Activated naive CD4-positive, alpha-beta T cell treated with anti-CD3 and anti-CD28 coated beads, Interleukin-2, amount 50 U/mL, for 24 hours (primary cell): Measurements from ENCODE around the gene ISG20.

ENCODE experiments used
- H3K27ac Mint-ChIP-seq: one replicate; pipeline ENCODE4 v1.8.0; 2021; ENCODE audit warnings: mild to moderate bottlenecking, mixed read lengths
- H3K27me3 Mint-ChIP-seq: one replicate; pipeline ENCODE4 v1.8.0; 2021; ENCODE audit warnings: mixed read lengths
- H3K36me3 Mint-ChIP-seq: one replicate; pipeline ENCODE4 v1.8.0; 2021; ENCODE audit warnings: mixed read lengths
- H3K4me1 Mint-ChIP-seq: one replicate; pipeline ENCODE4 v1.8.0; 2021; ENCODE audit warnings: mixed read lengths
- H3K4me3 Mint-ChIP-seq: one replicate; pipeline ENCODE4 v1.8.0; 2021; ENCODE audit warnings: mild to moderate bottlenecking, mixed read lengths
- H3K9me3 Mint-ChIP-seq: one replicate; pipeline ENCODE4 v1.8.0; 2021; ENCODE audit warnings: mixed read lengths

Gene ISG20

GRCh38 chr15:88653200-88654064 lies 14.6 kb downstream of the ISG20 start:
- Mint-ChIP-seq H3K4me1 (peaks cover 85% of the 10 kb centered on the region), H3K4me3 (peak overlapping the region; percentile 57), H3K27me3 (no peaks in the 10 kb centered on the region), H3K36me3 (peaks cover 3% of the 10 kb centered on the region), H3K27ac (peak overlapping the region; percentile 96), H3K9me3 (no peaks in the 10 kb centered on the region)

DNA sequence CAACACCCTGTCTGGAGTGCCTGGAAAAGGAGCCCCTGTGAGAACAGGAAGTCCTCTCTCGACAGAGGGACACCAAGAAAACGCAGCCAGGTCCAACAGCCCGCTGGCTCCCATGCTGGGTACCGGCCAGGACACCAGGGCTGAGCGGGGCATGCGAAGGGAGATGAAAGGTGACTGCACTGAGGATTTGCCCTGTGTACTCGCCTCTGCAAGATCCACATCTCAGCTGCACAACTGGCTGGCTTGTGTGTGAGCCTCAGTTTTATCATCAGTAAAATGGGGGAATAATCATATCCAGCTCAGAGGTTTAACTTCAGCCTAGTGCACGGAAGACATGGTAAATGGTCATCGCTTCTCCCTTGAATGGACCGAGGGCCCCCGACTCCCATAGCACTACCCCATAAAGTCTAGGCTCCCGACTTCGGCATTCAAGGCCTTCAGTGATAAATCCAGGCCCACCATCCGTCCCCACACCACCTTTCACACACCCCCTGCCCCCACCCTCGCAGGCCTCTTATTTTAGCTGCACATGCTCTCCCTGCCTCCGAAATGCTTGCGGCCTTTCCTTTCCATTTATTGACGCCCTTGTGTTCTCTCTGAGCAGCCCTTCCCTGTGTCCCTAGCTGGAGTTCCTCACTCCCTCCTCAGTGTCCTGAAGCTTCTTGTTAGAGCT lies 15.8 kb downstream of the ISG20 start:
- no peaks in the 10 kb centered on the region for H3K9me3 Mint-ChIP-seq
- no peaks in the 10 kb centered on the region for H3K27me3 Mint-ChIP-seq
- no peak overlapping the region for H3K27ac Mint-ChIP-seq
- H3K36me3 Mint-ChIP-seq, result no peaks in the 10 kb centered on the region
- no peak overlapping the region for H3K4me3 Mint-ChIP-seq
- peaks cover 83% of the 10 kb centered on the region for H3K4me1 Mint-ChIP-seq

DNA sequence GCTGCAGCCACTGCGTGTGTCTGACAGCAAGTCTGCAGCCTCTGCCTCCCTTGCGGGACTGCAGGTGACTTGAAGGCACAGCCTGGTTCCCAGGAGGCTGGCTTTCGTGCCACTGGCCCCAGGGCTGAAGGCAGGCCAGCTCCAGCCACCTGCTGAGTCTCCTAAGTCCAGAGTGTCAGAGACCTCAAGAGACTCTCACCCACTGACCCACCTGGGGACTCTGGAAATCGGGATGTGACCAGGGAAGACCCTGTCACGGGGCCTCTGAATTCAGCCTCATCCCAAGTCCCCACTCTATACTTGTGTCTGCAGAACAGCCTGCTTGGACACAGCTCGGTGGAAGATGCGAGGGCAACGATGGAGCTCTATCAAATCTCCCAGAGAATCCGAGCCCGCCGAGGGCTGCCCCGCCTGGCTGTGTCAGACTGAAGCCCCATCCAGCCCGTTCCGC lies 16.3 kb downstream of the ISG20 start:
- Mint-ChIP-seq H3K27me3 (no peaks in the 10 kb centered on the region), H3K36me3 (no peaks in the 10 kb centered on the region), H3K27ac (no peak overlapping the region), H3K4me1 (peaks cover 83% of the 10 kb centered on the region), H3K9me3 (no peaks in the 10 kb centered on the region), H3K4me3 (no peak overlapping the region)

DNA sequence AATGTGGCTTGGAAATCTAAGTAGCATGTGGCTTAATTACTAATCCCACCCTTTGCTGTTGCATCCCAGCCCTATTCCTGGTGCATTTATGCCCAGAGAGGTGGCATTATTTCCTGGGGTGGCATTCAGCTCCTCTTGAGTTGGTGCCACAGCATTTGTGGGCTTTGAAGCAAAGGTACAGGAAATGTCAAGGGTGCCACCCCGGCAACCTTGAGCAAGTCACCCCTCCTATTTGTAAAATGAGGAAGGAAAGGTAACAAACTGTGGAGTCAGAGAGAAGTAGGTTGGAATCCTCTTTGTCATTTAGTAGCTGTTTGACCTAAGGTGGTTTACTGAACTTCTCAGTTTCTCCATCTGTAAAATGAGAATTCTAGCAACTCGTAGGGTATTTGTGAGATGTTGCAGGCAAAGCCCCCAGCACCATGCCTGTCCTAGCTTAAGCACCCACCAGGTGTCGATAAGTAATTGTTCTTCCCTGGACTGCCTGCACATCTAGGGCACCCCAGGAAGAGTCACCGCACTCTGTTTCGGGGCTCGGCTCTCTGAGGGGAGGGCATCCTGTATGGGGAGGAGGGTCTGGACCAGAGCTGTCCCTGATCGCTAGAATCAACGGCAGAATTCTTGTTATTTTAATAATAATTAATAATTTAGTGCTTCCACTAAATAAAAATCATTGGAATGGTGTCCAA lies 17.1 kb downstream of the ISG20 start:
- peaks cover 83% of the 10 kb centered on the region for H3K4me1 Mint-ChIP-seq
- peak overlapping the region; percentile 55 for H3K27ac Mint-ChIP-seq
- H3K4me3 Mint-ChIP-seq, result peak overlapping the region; percentile 30

GRCh38 chr15:88656760-88657221 lies 18.0 kb downstream of the ISG20 start:
- no peaks in the 10 kb centered on the region for H3K36me3 Mint-ChIP-seq
- H3K4me1 Mint-ChIP-seq, result peaks cover 81% of the 10 kb centered on the region
- no peaks in the 10 kb centered on the region for H3K9me3 Mint-ChIP-seq
- no peak overlapping the region for H3K27ac Mint-ChIP-seq
- no peak overlapping the region for H3K4me3 Mint-ChIP-seq
- no peaks in the 10 kb centered on the region for H3K27me3 Mint-ChIP-seq

More for the DNA sequence above, 17.1 kb downstream of the ISG20 start:
- Mint-ChIP-seq H3K9me3 (no peaks in the 10 kb centered on the region), H3K36me3 (no peaks in the 10 kb centered on the region), H3K27me3 (no peaks in the 10 kb centered on the region)

GRCh38 chr15:88657326-88658069 lies 18.7 kb downstream of the ISG20 start:
- no peaks in the 10 kb centered on the region for H3K27me3 Mint-ChIP-seq
- no peaks in the 10 kb centered on the region for H3K9me3 Mint-ChIP-seq
- no peaks in the 10 kb centered on the region for H3K36me3 Mint-ChIP-seq
- H3K4me1 Mint-ChIP-seq, result peaks cover 79% of the 10 kb centered on the region
- H3K4me3 Mint-ChIP-seq, result no peak overlapping the region
- peak overlapping the region; percentile 82 for H3K27ac Mint-ChIP-seq

DNA sequence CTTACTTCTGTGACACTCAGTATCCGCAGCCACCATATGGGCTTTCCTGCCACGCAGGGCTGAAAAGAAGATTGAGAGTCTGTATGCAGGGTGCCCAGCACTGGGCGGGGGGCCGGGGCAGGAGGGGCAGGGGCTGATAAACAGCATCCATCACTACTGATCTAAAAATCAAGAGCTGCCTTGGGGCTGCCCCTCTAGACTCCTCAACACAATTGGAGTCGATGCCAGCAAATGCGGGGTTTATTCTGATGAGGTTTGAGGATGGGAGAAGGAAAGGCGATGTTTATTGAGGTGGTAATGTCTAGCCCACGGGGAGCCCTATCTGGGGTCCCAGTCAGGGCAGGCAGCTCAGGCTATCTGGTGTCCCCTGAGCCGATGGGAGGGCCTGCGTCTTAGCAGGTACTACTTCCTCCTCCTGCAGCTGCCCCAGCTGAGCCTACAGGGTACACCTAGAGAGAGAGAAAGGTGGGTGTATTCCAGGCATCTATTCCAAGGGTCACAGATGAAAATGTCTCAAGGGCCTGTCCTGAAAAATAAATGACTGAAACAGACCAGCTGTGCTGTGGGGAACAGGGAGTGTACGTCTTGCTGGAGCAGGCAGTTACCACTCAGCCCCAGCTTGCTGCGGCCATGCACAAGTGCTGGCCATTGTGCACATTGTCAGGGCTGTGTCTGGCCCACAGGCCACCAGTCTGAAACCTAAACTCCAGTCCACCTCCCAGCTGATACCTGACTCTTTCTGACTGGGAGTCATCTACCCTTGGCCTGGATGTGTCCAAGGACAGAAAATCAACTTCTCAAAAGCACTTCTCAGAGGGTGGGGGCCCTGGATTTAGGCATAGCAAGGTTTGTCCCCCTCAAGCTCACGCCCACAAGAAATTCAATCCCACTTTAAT lies 19.5 kb downstream of the ISG20 start:
- Mint-ChIP-seq H3K4me3 (peak overlapping the region; percentile 39), H3K36me3 (no peaks in the 10 kb centered on the region), H3K4me1 (peaks cover 75% of the 10 kb centered on the region)

DNA sequence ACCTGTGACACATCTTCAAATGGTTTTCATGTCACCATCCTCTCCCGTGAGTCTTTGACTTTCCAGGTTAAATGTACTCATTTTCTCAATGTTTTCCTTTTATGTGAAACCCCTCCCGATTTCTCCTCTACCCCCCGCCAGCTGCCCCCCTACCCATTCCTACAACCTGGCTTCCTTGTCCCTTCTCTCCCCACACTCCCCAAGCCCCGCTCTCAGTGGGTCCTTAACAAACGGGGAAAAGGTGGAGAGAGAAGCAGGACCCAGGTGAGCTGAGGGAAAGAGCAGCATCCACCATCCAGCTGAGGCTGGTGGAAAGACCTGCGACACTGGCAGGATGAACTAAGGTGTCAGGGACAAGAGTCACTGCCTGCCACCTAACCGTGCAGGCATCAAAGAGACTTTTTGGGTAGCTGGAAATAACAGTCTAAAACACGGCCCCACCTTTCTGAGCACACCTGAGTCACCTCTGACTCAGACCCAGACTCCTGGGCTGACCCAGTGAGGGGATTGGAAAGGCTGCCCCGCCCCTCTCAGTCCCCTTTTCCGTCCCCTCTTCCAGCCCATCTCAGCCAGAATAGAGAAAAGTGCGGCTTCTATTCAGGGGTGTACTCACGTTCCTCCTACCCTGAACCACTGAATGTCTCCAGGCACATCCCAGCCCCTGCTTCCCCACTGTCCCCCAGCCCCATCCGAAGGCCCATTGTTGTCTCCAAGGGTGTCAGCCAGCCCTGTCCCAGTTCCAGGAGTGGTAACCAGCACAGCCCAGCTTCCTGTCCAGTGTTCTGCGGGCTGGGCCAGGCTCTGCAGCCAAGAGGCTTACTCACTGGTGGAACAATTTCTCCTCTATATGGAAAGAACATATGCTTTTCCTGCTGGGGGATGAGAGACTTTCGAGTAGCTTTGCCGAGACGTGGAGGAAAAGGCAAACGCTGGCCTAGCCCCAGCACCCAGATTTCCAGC lies 20.4 kb downstream of the ISG20 start:
- Mint-ChIP-seq H3K27me3 (no peaks in the 10 kb centered on the region), H3K4me3 (no peak overlapping the region), H3K9me3 (no peaks in the 10 kb centered on the region), H3K36me3 (no peaks in the 10 kb centered on the region), H3K4me1 (peaks cover 76% of the 10 kb centered on the region), H3K27ac (peak overlapping the region; percentile 66)

More for the DNA sequence above, 19.5 kb downstream of the ISG20 start:
- no peaks in the 10 kb centered on the region for H3K27me3 Mint-ChIP-seq
- no peaks in the 10 kb centered on the region for H3K9me3 Mint-ChIP-seq
- peak overlapping the region; percentile 5 for H3K27ac Mint-ChIP-seq

GRCh38 chr15:88661041-88661700 lies 22.4 kb downstream of the ISG20 start:
- no peaks in the 10 kb centered on the region for H3K9me3 Mint-ChIP-seq
- no peak overlapping the region for H3K27ac Mint-ChIP-seq
- H3K36me3 Mint-ChIP-seq, result no peaks in the 10 kb centered on the region
- no peaks in the 10 kb centered on the region for H3K27me3 Mint-ChIP-seq
- no peak overlapping the region for H3K4me3 Mint-ChIP-seq
- H3K4me1 Mint-ChIP-seq, result peaks cover 64% of the 10 kb centered on the region

GRCh38 chr15:88661761-88662556 lies 23.1 kb downstream of the ISG20 start:
- Mint-ChIP-seq H3K36me3 (no peaks in the 10 kb centered on the region), H3K27me3 (no peaks in the 10 kb centered on the region), H3K9me3 (no peaks in the 10 kb centered on the region), H3K27ac (peak overlapping the region; percentile 30), H3K4me3 (no peak overlapping the region), H3K4me1 (peaks cover 57% of the 10 kb centered on the region)

- Mint-ChIP-seq H3K27ac (no peak overlapping the region), H3K4me3 (no peak overlapping the region), H3K9me3 (no peaks in the 10 kb centered on the region), H3K4me1 (peaks cover 47% of the 10 kb centered on the region), H3K27me3 (no peaks in the 10 kb centered on the region), H3K36me3 (no peaks in the 10 kb centered on the region)
Measured at GRCh38 chr15:88663141-88663621, 24.4 kb downstream of the ISG20 start.

DNA sequence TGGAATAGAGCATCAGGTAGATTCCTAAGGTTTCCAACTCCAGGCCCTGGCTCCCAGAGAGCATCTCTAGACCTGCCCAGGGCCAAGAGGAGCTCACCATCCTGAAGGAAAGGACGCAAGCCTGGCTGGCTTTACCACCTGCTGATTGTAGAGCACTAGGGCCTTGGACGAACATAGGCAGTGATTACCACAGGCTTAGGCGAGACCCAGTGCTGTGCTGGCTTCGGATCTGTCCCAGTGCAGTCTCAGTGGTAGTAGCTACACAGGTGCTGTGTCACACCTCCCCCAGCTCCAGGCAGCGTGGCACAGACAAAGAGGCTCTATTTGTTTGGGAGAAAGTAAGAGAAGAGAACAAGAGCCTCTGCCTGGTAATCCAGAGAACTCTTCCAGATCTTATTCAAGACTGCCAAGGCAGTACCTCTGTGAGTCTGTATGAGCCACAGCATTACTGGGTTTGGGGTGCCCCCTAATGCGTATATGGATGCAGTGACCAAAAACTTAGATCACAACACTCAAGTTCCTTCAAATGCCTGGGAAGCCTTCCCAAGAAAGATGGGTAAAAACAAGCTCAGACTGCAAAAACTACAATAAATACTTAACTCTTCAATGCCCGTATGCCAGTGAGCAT lies 25.4 kb downstream of the ISG20 start:
- Mint-ChIP-seq H3K9me3 (no peaks in the 10 kb centered on the region), H3K36me3 (peaks cover 3% of the 10 kb centered on the region), H3K4me3 (no peak overlapping the region), H3K27ac (peak overlapping the region; percentile 27), H3K4me1 (peaks cover 41% of the 10 kb centered on the region), H3K27me3 (peaks cover 5% of the 10 kb centered on the region)
